Measurements from ENCODE around the gene OSBPL2.

DNA sequence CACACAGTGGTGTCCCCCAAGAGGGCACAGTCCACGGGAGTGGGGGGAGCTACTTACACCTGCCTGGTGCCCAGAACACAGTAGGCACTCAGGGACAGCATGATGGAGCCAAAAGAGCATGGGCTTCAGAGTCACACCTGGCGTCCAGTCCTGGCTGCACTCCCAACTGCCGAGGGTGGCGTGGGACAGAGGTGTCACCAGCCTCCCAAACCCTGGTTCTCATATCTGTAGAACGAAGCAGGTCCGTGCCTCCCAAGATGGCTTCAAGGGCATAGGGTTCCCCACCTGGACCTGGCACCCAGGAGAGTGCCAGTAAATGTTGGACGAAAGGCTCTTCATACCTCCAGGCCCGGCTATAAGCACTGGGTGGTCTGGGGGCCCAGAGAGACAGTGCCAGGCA, 27.1 kb upstream of the OSBPL2 start:
- TF ChIP-seq, protein P1, sequence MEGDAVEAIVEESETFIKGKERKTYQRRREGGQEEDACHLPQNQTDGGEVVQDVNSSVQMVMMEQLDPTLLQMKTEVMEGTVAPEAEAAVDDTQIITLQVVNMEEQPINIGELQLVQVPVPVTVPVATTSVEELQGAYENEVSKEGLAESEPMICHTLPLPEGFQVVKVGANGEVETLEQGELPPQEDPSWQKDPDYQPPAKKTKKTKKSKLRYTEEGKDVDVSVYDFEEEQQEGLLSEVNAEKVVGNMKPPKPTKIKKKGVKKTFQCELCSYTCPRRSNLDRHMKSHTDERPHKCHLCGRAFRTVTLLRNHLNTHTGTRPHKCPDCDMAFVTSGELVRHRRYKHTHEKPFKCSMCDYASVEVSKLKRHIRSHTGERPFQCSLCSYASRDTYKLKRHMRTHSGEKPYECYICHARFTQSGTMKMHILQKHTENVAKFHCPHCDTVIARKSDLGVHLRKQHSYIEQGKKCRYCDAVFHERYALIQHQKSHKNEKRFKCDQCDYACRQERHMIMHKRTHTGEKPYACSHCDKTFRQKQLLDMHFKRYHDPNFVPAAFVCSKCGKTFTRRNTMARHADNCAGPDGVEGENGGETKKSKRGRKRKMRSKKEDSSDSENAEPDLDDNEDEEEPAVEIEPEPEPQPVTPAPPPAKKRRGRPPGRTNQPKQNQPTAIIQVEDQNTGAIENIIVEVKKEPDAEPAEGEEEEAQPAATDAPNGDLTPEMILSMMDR (IDR thresholded peaks at IDR 0.05): no peak
- TF ChIP-seq POLR2A (IDR thresholded peaks at IDR 0.05): no peak

Data from esophagus squamous epithelium (tissue), 4 donors.